ENCODE data around the gene FHOD1. TPM values are rescaled to one million over a fixed set of nuclear protein-coding genes. Genes with fewer than 3 reads are reported as not detected.

The FHOD1 gene
- total and polyA plus RNA-seq, 9 of the 15 experiments (the other 6 are each of a cell fraction or from before 2014, with no cell fraction given), result 18.7 to 126 (median 32.3) TPM

DNA sequence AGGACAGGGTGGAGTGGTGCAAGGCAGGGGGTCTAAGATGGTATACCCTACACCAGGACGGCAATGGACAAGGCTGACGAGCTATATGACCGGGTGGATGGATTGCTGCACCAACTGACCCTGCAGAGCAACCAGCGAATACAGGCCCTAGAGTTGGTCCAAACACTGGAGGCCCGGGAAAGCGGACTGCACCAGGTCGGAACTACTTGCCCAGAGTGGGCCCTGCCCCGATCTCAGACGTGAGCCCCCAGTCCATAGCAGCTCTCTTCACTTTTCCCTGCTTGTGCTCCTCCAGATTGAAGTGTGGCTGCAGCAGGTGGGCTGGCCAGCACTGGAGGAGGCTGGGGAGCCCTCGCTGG is 35.1 kb upstream of the FHOD1 start:
- no peak overlapping the region for H3K27ac ChIP-seq (ENCODE audit: extremely low read depth, low read depth, low read length)
- H3K27me3 ChIP-seq (ENCODE audit: control insufficient read depth in 2 of 2, insufficient read depth in 2 of 2, low read length in 2 of 2), result no peaks in the 10 kb centered on the region
- peaks cover 27% of the 10 kb centered on the region for H3K79me2 ChIP-seq (ENCODE audit: control insufficient read depth, insufficient read depth, low read length)
- no peaks in the 10 kb centered on the region for H3K9me3 ChIP-seq (replicated peaks; ENCODE audit: control insufficient read depth, insufficient read depth, low read depth, low read length)
- FAIRE-seq (no peak), DNase-seq (ENCODE audit: extremely low read depth in 1 of 4, low spot score in 3 of 4) (no peak), ATAC-seq (no peak)
- TF ChIP-seq ZNF121 (CRISPR knock-in tag; conservative IDR thresholded peaks at IDR 0.05) (no peak), FOXP1 (CRISPR knock-in tag; IDR thresholded peaks at IDR 0.05) (no peak), ZZZ3 (IDR thresholded peaks at IDR 0.05) (no peak), MCM7 (IDR thresholded peaks at IDR 0.05) (no peak), ZNF175 (CRISPR knock-in tag; IDR thresholded peaks at IDR 0.05; ENCODE audit: low read depth) (no peak), HSF4 (CRISPR knock-in tag; IDR thresholded peaks at IDR 0.05; ENCODE audit: borderline replicate concordance) (no peak), MBD2 (IDR thresholded peaks at IDR 0.05; ENCODE audit: borderline replicate concordance, low read depth) (no peak), ZNF785 (CRISPR knock-in tag; IDR thresholded peaks at IDR 0.05) (no peak)
- TF ChIP-seq, protein P1, sequence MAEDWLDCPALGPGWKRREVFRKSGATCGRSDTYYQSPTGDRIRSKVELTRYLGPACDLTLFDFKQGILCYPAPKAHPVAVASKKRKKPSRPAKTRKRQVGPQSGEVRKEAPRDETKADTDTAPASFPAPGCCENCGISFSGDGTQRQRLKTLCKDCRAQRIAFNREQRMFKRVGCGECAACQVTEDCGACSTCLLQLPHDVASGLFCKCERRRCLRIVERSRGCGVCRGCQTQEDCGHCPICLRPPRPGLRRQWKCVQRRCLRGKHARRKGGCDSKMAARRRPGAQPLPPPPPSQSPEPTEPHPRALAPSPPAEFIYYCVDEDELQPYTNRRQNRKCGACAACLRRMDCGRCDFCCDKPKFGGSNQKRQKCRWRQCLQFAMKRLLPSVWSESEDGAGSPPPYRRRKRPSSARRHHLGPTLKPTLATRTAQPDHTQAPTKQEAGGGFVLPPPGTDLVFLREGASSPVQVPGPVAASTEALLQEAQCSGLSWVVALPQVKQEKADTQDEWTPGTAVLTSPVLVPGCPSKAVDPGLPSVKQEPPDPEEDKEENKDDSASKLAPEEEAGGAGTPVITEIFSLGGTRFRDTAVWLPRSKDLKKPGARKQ (CRISPR knock-in tag; IDR thresholded peaks at IDR 0.05), result no peak
- TF ChIP-seq, protein P2, sequence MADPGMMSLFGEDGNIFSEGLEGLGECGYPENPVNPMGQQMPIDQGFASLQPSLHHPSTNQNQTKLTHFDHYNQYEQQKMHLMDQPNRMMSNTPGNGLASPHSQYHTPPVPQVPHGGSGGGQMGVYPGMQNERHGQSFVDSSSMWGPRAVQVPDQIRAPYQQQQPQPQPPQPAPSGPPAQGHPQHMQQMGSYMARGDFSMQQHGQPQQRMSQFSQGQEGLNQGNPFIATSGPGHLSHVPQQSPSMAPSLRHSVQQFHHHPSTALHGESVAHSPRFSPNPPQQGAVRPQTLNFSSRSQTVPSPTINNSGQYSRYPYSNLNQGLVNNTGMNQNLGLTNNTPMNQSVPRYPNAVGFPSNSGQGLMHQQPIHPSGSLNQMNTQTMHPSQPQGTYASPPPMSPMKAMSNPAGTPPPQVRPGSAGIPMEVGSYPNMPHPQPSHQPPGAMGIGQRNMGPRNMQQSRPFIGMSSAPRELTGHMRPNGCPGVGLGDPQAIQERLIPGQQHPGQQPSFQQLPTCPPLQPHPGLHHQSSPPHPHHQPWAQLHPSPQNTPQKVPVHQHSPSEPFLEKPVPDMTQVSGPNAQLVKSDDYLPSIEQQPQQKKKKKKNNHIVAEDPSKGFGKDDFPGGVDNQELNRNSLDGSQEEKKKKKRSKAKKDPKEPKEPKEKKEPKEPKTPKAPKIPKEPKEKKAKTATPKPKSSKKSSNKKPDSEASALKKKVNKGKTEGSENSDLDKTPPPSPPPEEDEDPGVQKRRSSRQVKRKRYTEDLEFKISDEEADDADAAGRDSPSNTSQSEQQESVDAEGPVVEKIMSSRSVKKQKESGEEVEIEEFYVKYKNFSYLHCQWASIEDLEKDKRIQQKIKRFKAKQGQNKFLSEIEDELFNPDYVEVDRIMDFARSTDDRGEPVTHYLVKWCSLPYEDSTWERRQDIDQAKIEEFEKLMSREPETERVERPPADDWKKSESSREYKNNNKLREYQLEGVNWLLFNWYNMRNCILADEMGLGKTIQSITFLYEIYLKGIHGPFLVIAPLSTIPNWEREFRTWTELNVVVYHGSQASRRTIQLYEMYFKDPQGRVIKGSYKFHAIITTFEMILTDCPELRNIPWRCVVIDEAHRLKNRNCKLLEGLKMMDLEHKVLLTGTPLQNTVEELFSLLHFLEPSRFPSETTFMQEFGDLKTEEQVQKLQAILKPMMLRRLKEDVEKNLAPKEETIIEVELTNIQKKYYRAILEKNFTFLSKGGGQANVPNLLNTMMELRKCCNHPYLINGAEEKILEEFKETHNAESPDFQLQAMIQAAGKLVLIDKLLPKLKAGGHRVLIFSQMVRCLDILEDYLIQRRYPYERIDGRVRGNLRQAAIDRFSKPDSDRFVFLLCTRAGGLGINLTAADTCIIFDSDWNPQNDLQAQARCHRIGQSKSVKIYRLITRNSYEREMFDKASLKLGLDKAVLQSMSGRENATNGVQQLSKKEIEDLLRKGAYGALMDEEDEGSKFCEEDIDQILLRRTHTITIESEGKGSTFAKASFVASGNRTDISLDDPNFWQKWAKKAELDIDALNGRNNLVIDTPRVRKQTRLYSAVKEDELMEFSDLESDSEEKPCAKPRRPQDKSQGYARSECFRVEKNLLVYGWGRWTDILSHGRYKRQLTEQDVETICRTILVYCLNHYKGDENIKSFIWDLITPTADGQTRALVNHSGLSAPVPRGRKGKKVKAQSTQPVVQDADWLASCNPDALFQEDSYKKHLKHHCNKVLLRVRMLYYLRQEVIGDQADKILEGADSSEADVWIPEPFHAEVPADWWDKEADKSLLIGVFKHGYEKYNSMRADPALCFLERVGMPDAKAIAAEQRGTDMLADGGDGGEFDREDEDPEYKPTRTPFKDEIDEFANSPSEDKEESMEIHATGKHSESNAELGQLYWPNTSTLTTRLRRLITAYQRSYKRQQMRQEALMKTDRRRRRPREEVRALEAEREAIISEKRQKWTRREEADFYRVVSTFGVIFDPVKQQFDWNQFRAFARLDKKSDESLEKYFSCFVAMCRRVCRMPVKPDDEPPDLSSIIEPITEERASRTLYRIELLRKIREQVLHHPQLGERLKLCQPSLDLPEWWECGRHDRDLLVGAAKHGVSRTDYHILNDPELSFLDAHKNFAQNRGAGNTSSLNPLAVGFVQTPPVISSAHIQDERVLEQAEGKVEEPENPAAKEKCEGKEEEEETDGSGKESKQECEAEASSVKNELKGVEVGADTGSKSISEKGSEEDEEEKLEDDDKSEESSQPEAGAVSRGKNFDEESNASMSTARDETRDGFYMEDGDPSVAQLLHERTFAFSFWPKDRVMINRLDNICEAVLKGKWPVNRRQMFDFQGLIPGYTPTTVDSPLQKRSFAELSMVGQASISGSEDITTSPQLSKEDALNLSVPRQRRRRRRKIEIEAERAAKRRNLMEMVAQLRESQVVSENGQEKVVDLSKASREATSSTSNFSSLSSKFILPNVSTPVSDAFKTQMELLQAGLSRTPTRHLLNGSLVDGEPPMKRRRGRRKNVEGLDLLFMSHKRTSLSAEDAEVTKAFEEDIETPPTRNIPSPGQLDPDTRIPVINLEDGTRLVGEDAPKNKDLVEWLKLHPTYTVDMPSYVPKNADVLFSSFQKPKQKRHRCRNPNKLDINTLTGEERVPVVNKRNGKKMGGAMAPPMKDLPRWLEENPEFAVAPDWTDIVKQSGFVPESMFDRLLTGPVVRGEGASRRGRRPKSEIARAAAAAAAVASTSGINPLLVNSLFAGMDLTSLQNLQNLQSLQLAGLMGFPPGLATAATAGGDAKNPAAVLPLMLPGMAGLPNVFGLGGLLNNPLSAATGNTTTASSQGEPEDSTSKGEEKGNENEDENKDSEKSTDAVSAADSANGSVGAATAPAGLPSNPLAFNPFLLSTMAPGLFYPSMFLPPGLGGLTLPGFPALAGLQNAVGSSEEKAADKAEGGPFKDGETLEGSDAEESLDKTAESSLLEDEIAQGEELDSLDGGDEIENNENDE (IDR thresholded peaks at IDR 0.05; ENCODE audit: low read depth, low read length), result no peak
- BruUV-seq (replicated peaks), result no TSS peak
- POLR2A ChIA-PET, result interaction anchor here (1.0 to 1.2 kb wide), 4 partner anchors 12 to 74 kb away, joined by 3 to 5 read pairs (median 4); no protein-coding TSS in a partner anchor
- intact Hi-C loops (cut with micrococcal nuclease), result no loop called here
- H3K4me2 ChIP-seq (ENCODE audit: insufficient read depth, low read length), result no peak overlapping the region
- in situ Hi-C loops (cut with MboI), result no loop called here
- H2AFZ ChIP-seq (ENCODE audit: low read depth, low read length), result no peak overlapping the region
- H4K20me1 ChIP-seq (replicated peaks; ENCODE audit: control insufficient read depth, insufficient read depth, low read length), result no peaks in the 10 kb centered on the region
- peaks cover 18 to 50% of the 10 kb centered on the region in 2 experiments for H3K4me1 ChIP-seq (replicated peaks in 1 of 2; ENCODE audit: control insufficient read depth in 2 of 2, insufficient read depth in 2 of 2, low read length in 2 of 2)
- CTCF ChIA-PET (ENCODE audit: low intra/inter-chr PET ratio), result interaction anchor here (0.6 kb wide), 1 partner anchor 58 kb away, joined by 3 read pairs; no protein-coding TSS in a partner anchor
- H3K9ac ChIP-seq (ENCODE audit: insufficient read depth in 1 of 2, low read depth in 2 of 2, low read length in 2 of 2), result peak overlapping the region in 1 of 2 experiments; percentile 53; a peak in 1 of 4 replicates
- no peak overlapping the region for H3K4me3 ChIP-seq
- peaks cover 3% of the 10 kb centered on the region for H3K9me1 ChIP-seq (ENCODE audit: control insufficient read depth, insufficient read depth, low read length)
- 91% methylated on average over 10 of the region's 10 CpGs for WGBS (ENCODE audit: insufficient coverage, low coverage, missing lambda C conversion rate)
- peaks cover 31% of the 10 kb centered on the region; the same call in 2 of the 3 replicates for H3K36me3 ChIP-seq (ENCODE audit: control insufficient read depth, insufficient read depth, low read length)

All from K562 (cell line).